ENCODE measurements around the gene ME2. TPM values are rescaled to one million over a fixed set of nuclear protein-coding genes. Genes with fewer than 3 reads are reported as not detected.
"Not testable (repeated sequence)": the region's sequence is repeated elsewhere in the genome, so short reads cannot be mapped to it uniquely, and the experiment has no call there.

ME2 gene
- total RNA-seq, 2 donors from 2014 or later, result 72.3 to 75.2 TPM

DNA sequence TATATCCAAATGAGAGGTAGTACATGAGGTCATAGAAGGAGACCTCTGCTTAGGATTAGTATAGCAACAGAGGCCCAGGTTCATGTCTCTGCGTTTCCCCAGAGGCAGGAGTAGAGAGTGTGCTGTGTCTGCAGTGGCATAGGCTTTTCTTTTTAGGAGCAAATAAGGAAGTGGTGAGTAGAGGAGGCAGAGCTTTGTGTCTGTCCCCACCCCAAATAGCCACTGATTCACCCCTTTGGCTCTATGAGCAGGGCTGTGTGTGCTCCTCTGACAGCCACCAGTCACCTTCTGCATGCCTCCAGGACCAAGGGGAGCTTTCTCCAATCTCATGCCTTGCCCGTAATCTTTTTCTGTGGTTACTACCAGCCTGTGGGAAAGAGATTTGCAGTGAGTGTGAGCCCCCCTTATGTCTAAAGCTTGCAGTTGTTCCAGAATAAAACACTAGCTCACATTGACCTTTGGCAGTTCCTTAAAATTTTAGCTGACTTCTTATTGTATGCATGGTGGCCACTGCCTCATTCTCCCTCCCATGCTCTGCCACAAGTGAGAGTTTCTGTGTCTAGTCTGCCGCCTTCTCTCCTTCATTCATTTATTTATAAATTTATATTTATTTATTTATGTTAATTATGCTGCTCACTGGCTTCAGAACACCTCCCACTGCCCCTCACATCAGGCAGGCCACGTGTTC is 65.5 kb downstream of the ME2 start:
- no peak overlapping the region for H3K27ac Mint-ChIP-seq
- no peaks in the 10 kb centered on the region for H3K27me3 Mint-ChIP-seq (ENCODE audit: low read depth)
- no peak overlapping the region for H3K4me3 Mint-ChIP-seq
- ATAC-seq (replicated peaks in 1 of 2), result no peak
- peaks cover 5 to 17% of the 10 kb centered on the region in 2 donors for H3K36me3 Mint-ChIP-seq (ENCODE audit: insufficient read depth in 2 of 2)
- H3K4me1 Mint-ChIP-seq (ENCODE audit: low read depth), result peaks cover 6% of the 10 kb centered on the region
- no peaks in the 10 kb centered on the region for H3K9me3 Mint-ChIP-seq
- DNase-seq, result no peak

DNA sequence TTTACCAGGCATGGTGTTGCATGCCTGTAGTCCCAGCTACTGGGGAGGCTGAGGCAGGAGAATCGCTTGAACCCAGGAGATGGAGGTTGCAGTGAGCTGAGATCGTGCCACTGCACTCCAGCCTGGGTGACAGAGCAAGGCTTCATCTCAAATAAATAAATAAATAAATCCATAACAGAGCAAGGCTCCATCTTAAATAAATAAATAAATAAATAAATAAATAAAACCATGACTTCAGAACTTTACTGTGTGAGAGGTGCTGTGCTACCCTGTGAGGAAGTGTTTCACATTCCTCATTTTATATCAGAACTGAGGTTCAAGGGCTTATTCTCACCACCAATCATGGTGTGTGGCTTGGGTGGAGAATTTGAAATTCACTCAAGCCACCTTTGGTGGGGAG is 67.0 kb downstream of the ME2 start:
- H3K27ac Mint-ChIP-seq; H3K9me3 Mint-ChIP-seq; H3K4me3 Mint-ChIP-seq; DNase-seq; H3K27me3 Mint-ChIP-seq (ENCODE audit: low read depth); ATAC-seq (replicated peaks in 1 of 2); H3K4me1 Mint-ChIP-seq (ENCODE audit: low read depth): not testable (repeated sequence)
- peaks cover 5 to 18% of the 10 kb centered on the region in 2 donors for H3K36me3 Mint-ChIP-seq (ENCODE audit: insufficient read depth in 2 of 2)

- H3K36me3 Mint-ChIP-seq (ENCODE audit: insufficient read depth in 2 of 2), result peaks cover 5 to 15% of the 10 kb centered on the region in 2 donors
- H3K4me3 Mint-ChIP-seq, result no peak overlapping the region
- H3K9me3 Mint-ChIP-seq, result no peaks in the 10 kb centered on the region
- H3K27ac Mint-ChIP-seq, result no peak overlapping the region
- no peaks in the 10 kb centered on the region for H3K27me3 Mint-ChIP-seq (ENCODE audit: low read depth)
- DNase-seq (no peak), ATAC-seq (replicated peaks in 1 of 2) (no peak)
- peaks cover 6% of the 10 kb centered on the region for H3K4me1 Mint-ChIP-seq (ENCODE audit: low read depth)
Observed at GRCh38 chr18:50947899-50948298, 69.0 kb downstream of the ME2 start.

DNA sequence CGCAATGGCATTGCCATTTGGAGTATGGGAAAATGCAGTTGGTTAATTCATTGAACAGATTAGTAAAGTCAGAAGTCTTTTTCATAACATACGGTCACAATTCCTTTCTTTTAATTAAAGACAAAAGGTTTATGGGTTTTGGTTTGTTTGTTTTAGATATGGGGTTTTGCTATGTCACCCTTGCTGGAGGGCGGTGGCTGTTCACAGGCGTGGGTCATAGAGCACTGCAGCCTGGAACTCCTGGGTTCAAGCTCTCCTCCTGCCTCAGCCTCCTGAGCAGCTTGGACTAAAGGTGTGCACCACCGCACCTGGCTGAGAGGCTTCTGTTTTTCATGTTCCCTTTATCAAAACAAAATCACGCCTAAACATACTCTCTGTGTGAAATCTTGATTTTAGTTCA is 70.3 kb downstream of the ME2 start:
- Mint-ChIP-seq H3K4me1 (ENCODE audit: low read depth) (peaks cover 6% of the 10 kb centered on the region), H3K27me3 (ENCODE audit: low read depth) (no peaks in the 10 kb centered on the region), H3K4me3 (no peak overlapping the region), H3K27ac (no peak overlapping the region), H3K9me3 (no peaks in the 10 kb centered on the region), H3K36me3 (ENCODE audit: insufficient read depth in 2 of 2) (peaks cover 5 to 13% of the 10 kb centered on the region in 2 donors)
- ATAC-seq (replicated peaks in 1 of 2), result no peak
- DNase-seq, result no peak

- H3K4me3 Mint-ChIP-seq, result no peak overlapping the region
- peaks cover 6% of the 10 kb centered on the region for H3K4me1 Mint-ChIP-seq (ENCODE audit: low read depth)
- DNase-seq (no peak), ATAC-seq (replicated peaks in 1 of 2) (no peak)
- no peaks in the 10 kb centered on the region for H3K9me3 Mint-ChIP-seq
- no peaks in the 10 kb centered on the region for H3K27me3 Mint-ChIP-seq (ENCODE audit: low read depth)
- peaks cover 5 to 11% of the 10 kb centered on the region in 2 donors for H3K36me3 Mint-ChIP-seq (ENCODE audit: insufficient read depth in 2 of 2)
- no peak overlapping the region for H3K27ac Mint-ChIP-seq
Observed at GRCh38 chr18:50950626-50951025, 71.7 kb downstream of the ME2 start.

- no peak for ATAC-seq (replicated peaks in 1 of 2)
- Mint-ChIP-seq H3K36me3 (ENCODE audit: insufficient read depth in 2 of 2) (peaks cover 0 to 2% of the 10 kb centered on the region in 2 donors), H3K27me3 (ENCODE audit: low read depth) (peaks cover 4% of the 10 kb centered on the region), H3K4me3 (no peak overlapping the region), H3K27ac (no peak overlapping the region), H3K4me1 (ENCODE audit: low read depth) (no peaks in the 10 kb centered on the region), H3K9me3 (no peaks in the 10 kb centered on the region)
- DNase-seq, result no peak
Observed at GRCh38 chr18:50953822-50954221, 74.9 kb downstream of the ME2 start.

- no peak overlapping the region for H3K27ac Mint-ChIP-seq
- ATAC-seq (replicated peaks in 1 of 2) (no peak), DNase-seq (no peak)
- peaks cover 0 to 4% of the 10 kb centered on the region in 2 donors for H3K36me3 Mint-ChIP-seq (ENCODE audit: insufficient read depth in 2 of 2)
- H3K27me3 Mint-ChIP-seq (ENCODE audit: low read depth), result peaks cover 10% of the 10 kb centered on the region
- H3K4me1 Mint-ChIP-seq (ENCODE audit: low read depth), result no peaks in the 10 kb centered on the region
- no peak overlapping the region for H3K4me3 Mint-ChIP-seq
- no peaks in the 10 kb centered on the region for H3K9me3 Mint-ChIP-seq
Observed at GRCh38 chr18:50955253-50955652, 76.3 kb downstream of the ME2 start.

DNA sequence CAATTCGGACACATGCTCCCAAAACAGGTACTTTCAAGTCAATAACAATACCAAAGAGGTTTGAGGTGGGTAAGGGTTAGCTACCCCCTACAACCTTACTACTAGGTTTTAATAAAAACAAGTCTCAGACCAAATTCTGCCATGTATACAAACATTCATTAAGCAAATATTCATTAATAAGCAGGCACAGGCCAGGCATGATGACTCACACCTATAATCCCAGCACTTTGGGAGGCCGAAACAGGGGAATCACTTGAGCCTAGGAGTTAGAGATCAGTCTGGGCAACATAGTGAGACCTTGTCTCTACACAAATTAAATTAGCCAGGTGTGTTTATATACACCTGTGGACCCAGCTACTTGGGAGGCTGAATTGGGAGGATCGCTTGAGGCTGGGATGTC is 77.2 kb downstream of the ME2 start:
- Mint-ChIP-seq H3K27ac (no peak overlapping the region), H3K36me3 (ENCODE audit: insufficient read depth in 2 of 2) (peaks cover 0 to 4% of the 10 kb centered on the region in 2 donors), H3K9me3 (no peaks in the 10 kb centered on the region), H3K4me3 (no peak overlapping the region), H3K27me3 (ENCODE audit: low read depth) (peaks cover 10% of the 10 kb centered on the region), H3K4me1 (ENCODE audit: low read depth) (no peaks in the 10 kb centered on the region)
- ATAC-seq (replicated peaks in 1 of 2), result no peak
- DNase-seq, result no peak

- Mint-ChIP-seq H3K4me3 (no peak overlapping the region), H3K36me3 (ENCODE audit: insufficient read depth in 2 of 2) (peaks cover 12 to 35% of the 10 kb centered on the region in 2 donors), H3K27me3 (ENCODE audit: low read depth) (peaks cover 10% of the 10 kb centered on the region), H3K9me3 (peaks cover 9 to 14% of the 10 kb centered on the region in 2 donors), H3K4me1 (ENCODE audit: low read depth) (no peaks in the 10 kb centered on the region), H3K27ac (no peak overlapping the region)
- ATAC-seq (replicated peaks in 1 of 2), result no peak
- no peak for DNase-seq
Observed at GRCh38 chr18:50961974-50962373, 83.1 kb downstream of the ME2 start.

GRCh38 chr18:50967714-50968661 is 89.1 kb downstream of the ME2 start, which contains the start of gene ELAC1:
Gene ELAC1 (plus strand): TSS chr18:50968040. CDS start chr18:50974405, 6,365 bp downstream.
- ATAC-seq (replicated peaks in 1 of 2), result peak; percentile 94 to 97
- Mint-ChIP-seq H3K27ac (peak within 1 kb of the TSS; percentile 74), H3K36me3 (ENCODE audit: insufficient read depth in 2 of 2) (peaks cover 13 to 14% of the 10 kb centered on the region in 2 donors), H3K27me3 (ENCODE audit: low read depth) (no peaks in the 10 kb centered on the region), H3K4me1 (ENCODE audit: low read depth) (peaks cover 29% of the 10 kb centered on the region), H3K9me3 (peaks cover 3 to 9% of the 10 kb centered on the region in 2 donors), H3K4me3 (peak within 1 kb of the TSS; percentile 84 to 94)
- peak; percentile 70 to 84 for DNase-seq

DNA sequence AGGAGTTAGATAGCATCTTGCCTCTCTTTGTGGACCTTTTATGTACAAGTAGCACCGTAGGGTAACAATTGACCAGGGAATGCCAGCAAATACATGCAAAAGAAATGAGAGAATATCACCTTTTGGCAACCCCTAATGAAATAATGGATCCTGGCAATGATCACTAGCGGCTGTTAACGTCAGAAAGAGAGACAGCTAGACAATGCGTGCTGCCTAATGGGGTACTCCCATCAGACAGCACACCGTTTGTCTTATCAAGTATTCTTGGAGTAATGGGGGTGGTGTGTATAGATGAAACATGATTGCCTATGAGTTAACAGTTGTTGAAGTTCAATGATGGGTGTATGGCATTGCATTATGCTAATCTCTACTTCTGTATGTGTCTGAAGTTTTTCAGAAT is 90.5 kb downstream of the ME2 start:
- H3K4me3 Mint-ChIP-seq, result peak overlapping the region; percentile 84 to 94
- H3K27ac Mint-ChIP-seq, result peak overlapping the region; percentile 74
- H3K9me3 Mint-ChIP-seq, result peaks cover 0 to 4% of the 10 kb centered on the region in 2 donors
- H3K4me1 Mint-ChIP-seq (ENCODE audit: low read depth), result peaks cover 42% of the 10 kb centered on the region
- H3K27me3 Mint-ChIP-seq (ENCODE audit: low read depth), result no peaks in the 10 kb centered on the region
- DNase-seq (no peak), ATAC-seq (replicated peaks in 1 of 2) (no peak)
- H3K36me3 Mint-ChIP-seq (ENCODE audit: insufficient read depth in 2 of 2), result peaks cover 4 to 7% of the 10 kb centered on the region in 2 donors

GRCh38 chr18:50970006-50970405 is 91.1 kb downstream of the ME2 start:
- Mint-ChIP-seq H3K9me3 (peaks cover 0 to 3% of the 10 kb centered on the region in 2 donors), H3K36me3 (ENCODE audit: insufficient read depth in 2 of 2) (peaks cover 3 to 11% of the 10 kb centered on the region in 2 donors), H3K4me3 (peak overlapping the region in 1 of 2 donors; percentile 66), H3K27ac (peak overlapping the region; percentile 74), H3K4me1 (ENCODE audit: low read depth) (peaks cover 42% of the 10 kb centered on the region), H3K27me3 (ENCODE audit: low read depth) (no peaks in the 10 kb centered on the region)
- DNase-seq (no peak), ATAC-seq (replicated peaks in 1 of 2) (no peak)

GRCh38 chr18:50972404-50972803 is 93.5 kb downstream of the ME2 start:
- H3K36me3 Mint-ChIP-seq (ENCODE audit: insufficient read depth in 2 of 2), result peaks cover 12 to 24% of the 10 kb centered on the region in 2 donors
- H3K4me1 Mint-ChIP-seq (ENCODE audit: low read depth), result peaks cover 42% of the 10 kb centered on the region
- not testable (repeated sequence) for H3K27ac Mint-ChIP-seq; H3K9me3 Mint-ChIP-seq; H3K27me3 Mint-ChIP-seq (ENCODE audit: low read depth); ATAC-seq (replicated peaks in 1 of 2)
- DNase-seq, result peak in 1 of 2 donors; percentile 10
- H3K4me3 Mint-ChIP-seq, result peak overlapping the region in 1 of 2 donors; percentile 79

All from activated T-cell treated with anti-CD3 and anti-CD28 coated beads, Interleukin-2, amount 50 U/mL, for 72 hours (primary cell).